ENCODE results near the gene EPHB2.
"Not testable (repeated sequence)": the region's sequence is repeated elsewhere in the genome, so short reads cannot be mapped to it uniquely, and the experiment has no call there.

EPHB2 gene

DNA sequence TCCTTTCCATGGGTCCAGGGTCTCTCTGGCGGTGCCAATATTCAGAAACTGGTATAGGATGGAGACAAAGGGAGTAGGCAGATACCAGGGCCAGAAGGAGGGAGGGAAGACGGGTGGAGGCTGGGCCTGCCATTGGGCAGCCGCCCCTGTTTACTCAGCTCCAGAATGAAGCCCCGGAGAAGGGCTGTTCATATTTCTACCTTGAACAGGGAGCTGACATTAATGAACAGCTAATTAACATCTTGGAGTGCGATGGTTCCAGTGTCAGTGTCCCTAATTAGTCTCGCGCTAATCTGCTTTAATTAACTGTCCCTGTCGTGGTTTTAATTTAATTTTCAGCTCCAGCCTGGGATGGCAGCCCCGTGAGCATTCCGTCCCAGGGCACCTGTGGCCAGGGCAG lies 113.8 kb downstream of the EPHB2 start:
- no peak for DNase-seq

DNA sequence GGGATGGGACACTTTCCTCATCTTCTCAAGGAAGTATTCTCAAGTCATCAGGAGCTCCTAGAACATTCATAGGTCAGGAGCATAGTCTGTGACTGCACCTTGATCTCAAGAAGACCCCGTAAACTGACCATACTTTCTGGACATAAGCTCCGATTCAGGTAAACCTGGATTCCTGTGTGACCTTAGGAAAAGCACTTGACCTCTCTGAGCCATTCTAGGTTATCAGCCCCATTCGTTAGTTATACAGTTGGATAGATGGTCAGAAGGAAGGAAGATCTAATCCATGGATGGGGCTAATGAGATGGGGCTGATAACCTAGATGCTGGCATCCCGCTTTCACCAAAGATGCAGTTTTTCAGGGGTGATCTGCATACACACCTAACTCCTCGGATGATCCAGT lies 114.3 kb downstream of the EPHB2 start:
- no peak for DNase-seq

DNA sequence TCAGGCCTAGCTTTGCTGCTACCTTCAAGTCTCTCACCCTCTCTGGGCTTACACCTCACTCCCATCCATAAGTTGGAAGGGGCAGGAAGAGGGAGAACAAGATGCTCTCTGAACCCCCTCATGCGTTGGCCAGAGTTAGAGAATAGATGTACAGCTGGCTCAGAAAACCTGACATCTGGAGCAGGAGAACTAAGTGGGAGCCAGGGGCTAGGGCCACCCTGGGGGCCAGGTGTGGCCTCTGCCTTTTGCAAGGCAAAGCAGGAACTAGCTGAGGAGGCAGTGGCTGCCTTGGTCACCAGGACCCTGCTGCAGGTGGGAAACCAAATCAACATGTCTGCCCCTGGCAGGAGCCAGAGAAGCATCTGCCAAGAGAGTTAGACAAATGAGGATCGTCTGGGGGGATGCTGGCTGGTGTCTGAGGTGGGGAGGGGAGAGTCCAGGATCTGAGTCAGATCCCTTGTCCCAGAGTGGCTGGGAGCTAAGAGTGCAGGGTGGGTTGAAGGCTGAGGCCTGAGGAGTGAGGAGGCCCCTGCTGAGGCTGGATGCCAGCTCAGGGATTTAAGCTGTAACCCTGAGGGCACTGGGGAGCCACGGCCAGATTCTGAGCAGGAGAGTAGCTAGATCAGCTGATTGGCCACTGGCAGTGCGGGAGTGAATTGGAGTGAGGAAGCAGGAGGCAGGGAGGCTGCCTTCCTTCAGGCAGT lies 115.0 kb downstream of the EPHB2 start:
- DNase-seq = no peak

DNA sequence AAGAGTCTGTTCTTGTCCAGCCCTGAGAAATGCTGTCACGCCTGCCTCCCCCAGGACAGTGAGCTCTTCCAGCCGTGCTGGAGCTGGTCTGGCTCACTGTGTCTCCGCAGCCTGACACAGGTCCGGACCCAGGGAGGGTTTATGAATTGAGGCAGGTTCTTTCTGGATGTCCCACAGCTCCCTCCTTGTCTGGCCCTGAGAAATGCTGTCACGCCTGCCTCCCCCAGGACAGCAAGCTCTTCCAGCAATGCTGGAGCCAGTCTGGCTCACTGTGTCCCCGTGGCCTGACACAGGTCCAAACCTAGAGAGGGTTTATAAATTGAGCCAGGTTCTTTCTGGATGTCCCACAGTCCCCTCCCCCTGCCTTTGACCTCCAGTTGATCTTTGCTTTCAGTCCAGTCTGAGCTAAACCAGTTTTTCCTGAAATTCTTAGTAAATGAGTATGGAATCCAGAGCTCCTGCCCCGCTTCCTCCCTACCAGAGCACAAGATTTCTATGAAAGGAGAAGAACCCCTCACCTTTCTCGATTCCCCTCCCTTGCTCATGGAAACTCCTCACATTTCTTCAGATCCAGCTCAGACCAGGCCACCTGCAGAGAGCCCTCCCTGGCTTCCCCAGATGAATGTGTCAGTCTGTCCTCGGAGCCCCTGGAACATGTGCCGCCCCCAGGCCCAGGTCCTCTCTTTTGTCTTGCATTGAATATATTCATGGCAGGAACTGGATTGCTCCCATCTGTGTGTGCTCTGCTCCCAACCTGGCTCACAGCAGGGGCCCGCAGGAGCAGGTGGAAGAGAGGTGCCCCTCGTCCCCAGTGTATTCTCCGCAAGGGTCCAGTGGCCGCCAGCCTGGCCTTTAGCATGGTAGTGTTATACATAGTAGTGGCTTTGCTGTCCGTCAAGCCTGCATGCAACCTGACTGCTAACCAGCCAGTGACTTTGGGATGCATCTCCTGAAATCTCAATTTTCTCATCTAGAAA lies 116.3 kb downstream of the EPHB2 start:
- peak; percentile 17 for DNase-seq

DNA sequence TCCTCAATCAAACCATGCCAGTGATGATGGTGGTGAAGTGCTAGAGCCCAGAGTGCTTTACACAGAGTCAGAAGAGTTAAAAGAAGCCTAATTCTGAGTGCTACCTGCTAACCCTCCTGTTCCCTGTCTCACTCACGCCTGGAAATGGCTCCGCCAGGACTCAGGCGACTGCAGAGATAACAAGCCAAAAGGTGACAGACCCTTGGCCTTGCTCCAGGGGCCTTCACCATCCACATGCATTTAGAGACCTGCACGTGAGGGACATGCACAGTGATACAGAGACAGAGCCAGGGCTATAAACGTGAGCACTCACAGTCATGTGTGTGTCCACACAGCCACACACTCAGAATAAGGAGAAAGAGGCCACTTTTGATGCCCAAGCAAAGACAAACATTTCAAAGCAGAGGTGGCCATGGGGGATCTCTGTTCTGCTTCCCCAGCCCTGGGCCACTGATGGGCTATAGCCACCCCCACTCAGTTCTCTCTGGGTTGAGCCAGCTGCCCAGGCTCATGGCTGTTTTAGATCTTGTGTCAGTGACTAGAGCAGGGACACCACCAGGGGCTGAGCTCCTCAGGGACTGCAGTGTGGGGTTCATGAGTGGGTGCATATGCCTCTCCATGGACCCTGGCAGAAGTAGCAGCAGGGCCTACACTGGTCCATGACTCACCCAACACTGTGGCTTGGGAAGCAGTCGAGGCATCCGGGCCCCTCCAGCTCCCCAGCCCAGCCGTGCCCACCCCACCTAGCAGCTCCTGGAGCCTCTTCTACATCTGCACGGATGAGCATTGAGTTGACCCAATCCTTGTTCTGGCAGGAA lies 117.2 kb downstream of the EPHB2 start:
- DNase-seq = no peak

DNA sequence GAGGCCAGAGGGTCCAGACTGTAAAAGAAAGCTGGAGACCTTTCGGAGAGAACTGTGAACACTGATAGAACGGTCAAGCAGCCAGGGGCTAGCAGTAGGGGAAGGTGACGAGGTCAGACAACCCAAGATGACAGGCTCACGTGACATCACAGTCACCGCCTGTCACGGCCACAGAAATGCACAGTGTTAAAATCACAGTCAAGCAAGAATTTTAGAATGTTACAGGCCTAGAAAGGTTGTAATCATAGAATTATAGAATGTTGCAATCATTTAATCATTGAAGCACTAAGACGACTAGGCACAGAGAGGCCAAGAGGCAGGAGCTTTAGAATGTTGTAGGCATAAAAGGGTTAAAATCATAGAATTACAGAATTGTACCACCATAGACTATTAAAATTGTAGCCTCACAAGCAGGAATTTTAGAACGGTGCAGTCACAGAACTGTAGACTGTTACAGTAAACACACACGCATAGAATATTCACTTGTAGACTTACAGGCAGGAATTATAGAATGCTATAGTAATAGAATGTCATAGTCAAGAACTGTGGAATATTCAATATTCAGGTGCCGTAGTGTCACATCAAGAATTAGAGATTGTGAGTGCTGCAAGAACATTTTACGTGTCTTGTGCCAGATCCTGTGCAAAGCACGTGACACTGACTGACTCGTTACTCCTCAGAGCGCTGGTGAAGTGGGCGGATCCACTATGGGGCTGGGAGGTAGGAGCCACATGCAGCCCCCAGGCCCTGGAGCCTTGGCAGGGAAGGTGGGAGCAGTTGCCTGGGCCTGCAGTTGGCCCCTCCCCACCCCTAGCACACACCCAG lies 118.1 kb downstream of the EPHB2 start:
- no peak for DNase-seq

DNA sequence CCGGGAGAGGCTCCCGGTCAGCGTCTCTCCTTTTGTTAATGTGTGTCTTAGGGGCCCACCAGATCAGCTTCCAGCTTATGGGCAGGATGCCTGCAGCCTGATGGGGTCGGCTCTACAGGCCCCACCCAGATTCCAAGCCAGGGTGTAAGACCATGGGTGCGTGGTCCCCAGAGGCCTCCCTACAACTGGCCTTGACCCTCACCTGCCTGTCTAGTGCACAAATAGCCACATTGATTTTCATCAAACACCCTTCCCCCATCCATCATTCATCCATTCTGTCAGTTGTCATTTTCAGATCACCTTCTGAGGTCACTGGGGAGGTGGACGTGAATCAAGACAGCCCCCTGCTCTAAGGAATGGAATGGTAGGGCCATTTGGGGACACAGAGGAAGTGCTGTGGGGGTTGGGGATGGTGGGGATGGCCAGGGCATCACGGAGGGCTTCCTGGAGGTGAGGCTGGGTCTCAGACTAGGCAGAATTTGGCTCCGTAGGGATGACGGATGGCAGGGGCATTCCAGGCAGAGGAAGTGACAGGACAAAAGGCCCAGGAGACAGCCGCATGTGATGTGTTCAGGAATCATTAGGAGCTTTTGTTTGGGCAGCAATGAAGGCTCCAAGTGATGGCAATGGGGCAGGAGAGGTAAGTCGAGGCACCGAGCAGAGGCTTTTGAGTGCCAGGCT lies 118.8 kb downstream of the EPHB2 start:
- DNase-seq = no peak

DNA sequence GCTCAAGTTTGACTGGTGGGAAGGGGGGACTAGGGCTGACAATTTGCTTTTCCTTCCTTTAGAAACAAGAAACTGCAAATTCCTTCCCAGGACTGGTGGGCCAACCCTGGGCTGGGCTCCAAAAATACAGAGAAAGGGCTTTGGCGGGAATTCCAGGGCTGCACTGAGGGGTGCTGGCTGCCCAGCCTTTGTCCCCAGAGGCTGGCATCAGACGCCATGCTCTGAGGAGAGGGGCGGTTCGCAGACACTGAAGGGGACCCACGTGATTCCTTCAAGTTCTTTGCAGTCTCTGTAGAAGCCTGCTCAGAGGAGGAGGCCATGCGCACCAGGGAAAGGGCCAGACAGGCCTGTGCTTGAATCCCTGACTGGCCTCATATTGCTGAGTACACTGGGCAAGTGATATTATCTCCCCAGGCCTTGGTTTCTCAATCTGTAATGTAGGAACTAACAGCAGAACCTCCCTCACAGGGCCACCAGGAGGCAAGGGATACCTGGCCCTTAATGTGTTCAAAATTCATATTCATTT lies 119.5 kb downstream of the EPHB2 start:
- no peak for DNase-seq

DNA sequence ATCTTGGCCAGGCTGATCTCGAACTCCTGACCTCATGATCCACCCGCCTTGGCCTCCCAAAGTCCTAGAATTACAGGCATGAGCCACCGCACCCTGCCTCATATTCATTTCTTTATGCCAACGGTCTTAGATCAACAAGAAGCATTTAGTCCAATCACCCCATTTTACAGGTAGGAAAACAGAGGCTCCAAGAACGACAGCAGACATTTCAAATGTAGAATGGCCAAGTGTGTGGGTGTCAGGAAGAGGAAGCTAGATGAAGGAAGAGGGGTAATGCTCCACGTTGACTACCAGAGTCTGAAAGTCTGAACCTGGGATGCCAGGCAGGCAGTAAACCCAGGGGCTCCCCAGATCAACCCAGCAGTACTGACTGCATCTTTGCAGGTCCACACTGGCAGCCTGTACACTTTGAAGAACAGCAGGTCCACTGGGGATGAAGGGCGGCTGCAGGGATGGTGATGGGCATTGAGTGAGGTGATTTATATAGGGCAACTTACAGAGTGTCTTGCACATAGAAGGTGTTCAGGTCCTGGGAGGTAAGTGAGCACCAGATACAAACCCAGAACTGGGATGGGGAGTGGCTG lies 120.2 kb downstream of the EPHB2 start:
- DNase-seq = no peak

DNA sequence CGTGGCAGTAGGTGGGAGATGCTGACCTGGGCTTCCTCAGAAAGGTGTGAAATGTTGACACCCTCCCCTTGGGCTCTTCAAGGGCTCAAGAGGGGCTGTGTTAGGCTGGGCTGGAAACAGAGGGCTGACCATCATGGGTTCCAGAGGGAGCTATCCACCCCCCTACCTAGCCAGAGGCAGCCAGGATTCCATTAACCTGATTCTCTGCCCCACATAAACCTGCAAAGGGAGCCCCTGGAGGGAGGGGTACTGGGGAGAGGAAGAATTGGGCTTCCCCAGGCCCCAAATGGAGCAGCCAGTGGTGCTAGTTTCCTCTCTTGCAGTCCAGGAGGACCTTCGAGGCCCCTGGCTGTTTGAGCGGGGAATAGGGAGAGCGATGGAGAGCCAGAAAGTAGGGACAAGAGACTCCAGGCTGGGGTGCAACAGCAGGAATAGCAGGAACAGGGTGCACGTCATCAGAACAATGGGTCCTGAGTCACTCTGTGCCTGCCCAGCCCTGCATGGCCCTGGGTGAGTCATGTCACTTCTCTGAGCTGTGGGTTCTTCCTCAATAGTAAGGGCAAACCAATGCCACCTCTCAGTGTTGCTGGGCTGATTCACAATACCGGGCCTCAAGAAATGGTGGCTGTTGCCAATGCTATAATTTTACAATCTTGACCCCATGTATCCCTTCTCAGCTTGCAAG lies 121.2 kb downstream of the EPHB2 start:
- no peak for DNase-seq

DNA sequence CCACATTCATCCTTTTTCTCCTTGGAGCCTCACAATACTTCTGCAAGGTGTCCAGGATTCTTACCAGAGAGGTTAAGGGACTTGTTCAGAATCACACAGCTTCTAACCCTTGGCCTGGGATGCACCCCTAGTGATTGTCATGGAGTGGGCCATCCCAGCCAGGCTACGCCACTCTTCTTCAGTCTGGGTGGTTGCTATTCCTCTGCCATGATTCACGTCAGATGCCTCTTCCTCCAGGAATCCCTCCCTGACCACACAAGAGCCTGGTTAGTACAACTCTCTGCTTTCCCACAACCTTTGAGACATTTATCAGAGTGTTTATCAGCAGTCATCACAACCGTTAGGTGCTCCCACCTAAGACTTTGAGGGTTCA lies 121.8 kb downstream of the EPHB2 start:
- DNase-seq = no peak

DNA sequence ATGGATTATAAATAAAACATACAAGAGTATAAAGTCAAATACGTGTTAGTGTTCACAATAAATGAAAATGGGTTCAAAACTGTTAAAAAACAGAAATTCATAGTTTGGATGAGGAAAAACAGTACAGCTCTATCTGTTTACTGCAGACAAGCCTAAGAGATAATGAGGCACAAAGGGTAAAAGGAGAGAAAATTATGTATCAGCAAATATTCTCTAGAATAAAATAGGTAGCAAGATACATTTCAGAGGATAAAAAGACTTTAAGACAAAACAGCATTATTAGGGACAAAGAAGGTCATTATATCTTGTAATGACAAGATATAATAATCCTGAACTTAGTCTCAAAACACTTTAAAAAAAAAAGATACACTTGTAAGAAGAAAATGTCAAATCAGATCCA lies 123.1 kb downstream of the EPHB2 start:
- no peak for DNase-seq

DNA sequence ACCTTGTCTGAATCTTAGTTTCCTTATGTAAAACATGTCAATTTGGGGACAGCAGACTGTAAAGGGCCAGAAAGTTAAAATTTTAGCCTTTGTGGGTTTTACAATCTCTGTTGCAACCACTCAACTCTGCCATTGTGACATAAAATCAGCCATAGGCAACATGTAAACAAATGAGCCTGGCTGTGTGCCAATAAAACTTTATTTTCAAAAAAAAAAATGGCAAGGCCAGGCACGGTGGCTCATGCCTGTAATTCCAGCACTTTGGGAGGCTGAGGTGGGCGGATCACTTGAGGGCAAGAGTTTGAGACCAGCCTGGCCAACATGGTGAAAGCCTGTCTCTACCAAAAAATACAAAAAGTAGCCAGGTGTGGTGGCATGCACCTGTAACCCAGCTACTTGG lies 123.8 kb downstream of the EPHB2 start:
- DNase-seq = not testable (repeated sequence)

DNA sequence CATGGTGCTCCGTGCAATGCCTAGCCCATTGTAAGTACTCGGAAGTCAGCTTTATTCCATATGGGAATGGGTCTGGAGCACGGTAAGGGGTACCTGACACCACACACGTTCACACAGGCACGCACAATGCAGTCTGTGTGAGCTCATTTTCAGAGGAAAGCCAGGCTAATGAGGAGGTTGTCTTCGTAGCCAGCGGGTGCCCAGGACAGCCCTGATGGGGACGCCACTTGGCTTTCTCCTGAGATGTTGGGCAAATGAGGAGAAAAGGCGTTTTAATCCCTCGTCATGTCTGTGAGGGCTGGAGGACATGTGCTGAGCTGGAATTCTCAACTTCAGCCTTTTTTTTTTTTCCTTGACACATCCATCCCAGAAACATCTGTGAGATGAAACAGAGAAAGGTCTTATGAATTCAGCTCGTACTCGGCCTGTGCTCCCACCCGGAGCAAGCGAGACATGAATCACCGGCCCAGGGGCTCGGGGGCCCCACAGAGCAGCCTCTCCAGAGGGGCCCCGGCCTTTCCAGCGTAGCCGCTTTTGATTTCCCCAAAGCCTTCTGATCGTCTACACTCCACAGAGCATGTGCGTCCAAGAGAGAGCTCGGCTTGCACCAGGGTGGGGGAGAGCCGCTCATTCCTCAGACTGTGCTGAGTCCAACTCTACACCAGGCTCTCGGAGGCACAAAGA lies 125.1 kb downstream of the EPHB2 start:
- DNase-seq = no peak

DNA sequence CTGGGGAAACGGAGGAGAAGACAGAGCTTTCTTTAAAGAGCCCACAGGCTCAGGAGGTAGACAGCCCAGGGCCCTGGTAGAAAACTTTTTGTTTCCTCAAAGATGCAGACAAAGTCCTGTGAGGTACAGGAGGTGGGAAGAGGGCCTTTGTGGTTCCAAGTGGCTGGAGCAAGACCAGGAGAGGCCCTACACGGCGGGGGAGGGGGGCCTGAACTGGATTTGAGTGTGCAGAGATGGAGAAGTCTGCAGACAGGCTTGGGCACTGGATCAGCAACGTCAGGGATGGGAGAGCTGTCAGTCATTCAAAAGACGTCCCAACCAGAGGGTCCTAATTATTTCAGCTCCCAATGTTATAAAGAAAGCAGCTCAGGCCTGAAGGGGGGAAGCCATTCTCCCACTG lies 126.2 kb downstream of the EPHB2 start:
- DNase-seq = no peak

DNA sequence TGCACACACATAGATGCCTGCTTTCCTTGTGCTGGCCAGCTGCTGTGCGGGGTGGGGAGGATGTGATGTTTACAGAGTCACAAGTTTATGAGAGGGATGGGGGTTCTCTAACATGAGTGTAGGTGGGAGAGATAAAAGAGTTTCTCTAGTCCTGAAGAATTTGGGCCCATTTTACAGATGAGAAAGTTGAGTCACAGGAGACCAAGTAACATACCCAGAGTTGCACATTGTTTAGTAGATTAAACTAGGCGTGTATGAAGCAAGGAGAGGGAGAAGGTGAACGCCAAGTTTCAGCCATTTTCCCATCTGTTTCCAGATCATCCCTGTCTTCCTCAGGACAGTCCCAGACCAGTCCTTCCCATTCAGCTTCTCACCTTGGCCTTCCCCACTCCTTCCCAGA lies 126.7 kb downstream of the EPHB2 start:
- no peak for DNase-seq

DNA sequence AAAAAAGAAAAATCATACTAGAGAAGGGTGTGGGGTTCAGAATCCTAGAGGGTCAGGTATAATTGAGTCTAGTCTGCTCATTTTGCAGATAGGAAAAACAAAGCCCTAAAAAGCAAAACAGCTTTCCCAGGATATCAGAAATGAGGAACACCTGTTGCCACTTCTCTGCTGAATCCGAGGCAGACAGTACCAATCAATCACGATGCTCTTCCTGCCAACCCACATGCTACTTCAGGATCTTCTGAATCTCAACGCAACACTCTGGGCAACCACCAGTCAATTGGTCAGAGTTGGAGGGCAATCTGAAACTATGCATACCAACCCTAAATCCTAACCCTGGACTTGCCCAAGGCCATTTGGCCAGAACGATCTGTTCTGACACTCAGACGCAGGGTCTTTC lies 128.3 kb downstream of the EPHB2 start:
- DNase-seq = no peak

DNA sequence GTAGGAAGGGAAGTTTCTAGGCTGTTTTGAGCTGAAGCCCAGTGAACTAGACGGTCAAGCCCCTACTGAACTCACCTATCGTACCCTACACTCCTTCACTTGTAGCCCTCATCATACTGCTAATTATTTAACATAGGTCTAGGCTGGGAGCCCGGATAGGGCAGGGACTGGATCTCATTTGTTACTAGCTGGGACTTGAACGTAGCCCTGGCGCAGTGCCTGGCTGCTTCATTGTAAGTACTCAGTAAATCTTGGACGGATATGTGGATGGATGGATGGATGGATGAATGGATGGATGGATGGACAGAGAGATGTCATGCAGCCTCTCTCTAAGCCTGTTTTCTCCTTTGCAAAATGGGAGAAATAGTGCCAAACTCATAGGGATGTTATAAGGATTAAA lies 129.2 kb downstream of the EPHB2 start:
- DNase-seq = no peak

DNA sequence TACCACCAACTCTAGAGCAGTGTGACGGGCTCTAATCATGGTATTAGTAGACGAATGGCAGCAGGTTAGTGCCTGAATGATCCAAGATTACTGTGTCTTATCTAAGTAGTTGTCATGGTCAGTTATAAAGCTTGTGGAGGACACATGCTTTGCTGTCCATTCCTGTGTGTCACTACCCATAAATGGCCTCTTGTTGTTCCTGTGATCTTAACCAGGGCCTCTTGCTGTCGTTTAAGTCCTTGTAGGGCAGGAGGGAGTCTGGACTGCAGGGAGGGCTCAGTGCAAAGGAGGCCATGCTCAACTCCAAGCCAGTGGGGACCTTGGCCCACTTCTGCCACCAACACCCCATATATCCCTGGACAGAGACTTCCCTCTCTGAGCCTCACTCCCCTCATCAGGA lies 130.5 kb downstream of the EPHB2 start:
- no peak for DNase-seq

DNA sequence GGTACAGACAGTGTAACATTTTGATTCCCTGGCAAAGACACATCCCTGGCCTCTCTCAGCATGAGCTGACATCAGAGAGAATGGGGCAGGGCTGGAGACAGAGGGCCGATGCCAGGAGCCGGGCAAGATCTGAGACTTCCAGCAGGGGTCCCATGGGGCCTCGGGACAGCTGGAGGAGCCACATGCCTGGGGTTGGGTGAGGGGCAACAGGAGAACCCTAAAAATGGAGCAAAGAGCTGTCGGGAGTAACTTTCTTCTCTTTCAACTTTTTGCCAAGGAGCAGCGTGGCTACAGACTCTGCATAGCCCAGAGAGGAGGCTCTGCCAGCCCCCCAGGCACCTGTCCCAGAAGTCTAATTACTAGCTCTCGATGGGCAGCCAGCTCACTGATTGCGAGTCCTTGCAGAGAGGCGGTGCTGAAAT lies 131.2 kb downstream of the EPHB2 start:
- no peak for DNase-seq

All from NCI-H2029 (cell line).